NCI-H146 treated with DMSO at 0.1 percent for 48 hours (cell line): ENCODE measurements around the gene BMPR1A.

ENCODE experiments used
- DNase-seq: peaks from one replicate; lab custom pipeline; 2025; ENCODE audit not compliant: unreplicated experiment; lab: John Stamatoyannopoulos, UW

Gene BMPR1A

GRCh38 chr10:86981716-86982115 lies 225.3 kb downstream of the BMPR1A start:
- DNase-seq = no peak
